DOHH2 (cell line): ENCODE measurements around the gene GRID2.

Experiments used
- EZH2phosphoT487 ChIP-seq: fragments of 200-600 bp; sonication (generic); IDR thresholded peaks from 2 replicates; pipeline ENCODE4 v1.6.1; 2017; ENCODE audit warnings: borderline replicate concordance, mild to moderate bottlenecking, antibody characterized with exemption, low read length, moderate library complexity, mixed read lengths
- TF ChIP-seq, protein P1 (sequence below): fragments of 200-600 bp; sonication (generic); IDR thresholded peaks from one replicate; pipeline ENCODE4 v1.5.1; 2014; ENCODE audit warnings: antibody characterized with exemption, mild to moderate bottlenecking, low read depth, low read length; ENCODE audit not compliant: poor library complexity, severe bottlenecking

DNA sequence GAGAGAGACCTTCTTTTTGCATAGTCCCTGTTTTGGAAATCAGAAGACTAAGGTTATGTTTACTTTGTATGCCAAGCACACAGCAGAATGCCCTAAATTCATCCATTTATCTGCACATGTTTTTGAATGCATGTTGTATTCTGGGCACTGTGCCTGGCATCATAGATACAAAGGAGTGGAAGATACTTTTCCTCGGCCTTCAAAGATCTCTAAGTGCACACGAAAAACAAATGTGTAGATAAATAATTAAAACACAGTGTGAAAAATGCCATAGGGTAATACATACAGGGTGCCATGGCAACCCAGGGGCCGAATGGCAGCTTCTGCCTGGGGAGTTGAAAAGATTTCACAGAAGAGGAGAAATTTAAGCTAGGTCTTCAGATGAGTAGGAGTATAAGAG is 1134.2 kb downstream of the GRID2 start:
- TF ChIP-seq, protein P1, sequence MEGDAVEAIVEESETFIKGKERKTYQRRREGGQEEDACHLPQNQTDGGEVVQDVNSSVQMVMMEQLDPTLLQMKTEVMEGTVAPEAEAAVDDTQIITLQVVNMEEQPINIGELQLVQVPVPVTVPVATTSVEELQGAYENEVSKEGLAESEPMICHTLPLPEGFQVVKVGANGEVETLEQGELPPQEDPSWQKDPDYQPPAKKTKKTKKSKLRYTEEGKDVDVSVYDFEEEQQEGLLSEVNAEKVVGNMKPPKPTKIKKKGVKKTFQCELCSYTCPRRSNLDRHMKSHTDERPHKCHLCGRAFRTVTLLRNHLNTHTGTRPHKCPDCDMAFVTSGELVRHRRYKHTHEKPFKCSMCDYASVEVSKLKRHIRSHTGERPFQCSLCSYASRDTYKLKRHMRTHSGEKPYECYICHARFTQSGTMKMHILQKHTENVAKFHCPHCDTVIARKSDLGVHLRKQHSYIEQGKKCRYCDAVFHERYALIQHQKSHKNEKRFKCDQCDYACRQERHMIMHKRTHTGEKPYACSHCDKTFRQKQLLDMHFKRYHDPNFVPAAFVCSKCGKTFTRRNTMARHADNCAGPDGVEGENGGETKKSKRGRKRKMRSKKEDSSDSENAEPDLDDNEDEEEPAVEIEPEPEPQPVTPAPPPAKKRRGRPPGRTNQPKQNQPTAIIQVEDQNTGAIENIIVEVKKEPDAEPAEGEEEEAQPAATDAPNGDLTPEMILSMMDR, result no peak
- TF ChIP-seq EZH2phosphoT487, result no peak
